Glutamatergic neuron (in vitro differentiated cells): ENCODE results near the gene PPM1D. TPM values are rescaled to one million over a fixed set of nuclear protein-coding genes. Genes with fewer than 3 reads are reported as not detected.

ENCODE experiments used
- DNase-seq: peaks from one replicate; pipeline ENCODE4 v3.0.0; 2022
- H3K27ac Mint-ChIP-seq: one replicate; pipeline ENCODE4 v1.8.0; 2020; ENCODE audit warnings: mild to moderate bottlenecking, mixed read lengths, inconsistent platforms; ENCODE audit not compliant: unreplicated experiment
- H3K27me3 Mint-ChIP-seq: one replicate; pipeline ENCODE4 v1.8.0; 2020; ENCODE audit warnings: mild to moderate bottlenecking, moderate library complexity, mixed read lengths, inconsistent platforms; ENCODE audit not compliant: unreplicated experiment
- H3K36me3 Mint-ChIP-seq: one replicate; pipeline ENCODE4 v1.8.0; 2020; ENCODE audit warnings: mild to moderate bottlenecking, mixed read lengths, inconsistent platforms; ENCODE audit not compliant: unreplicated experiment
- H3K4me1 Mint-ChIP-seq: one replicate; pipeline ENCODE4 v1.8.0; 2020; ENCODE audit warnings: mild to moderate bottlenecking, low read depth, mixed read lengths, inconsistent platforms; ENCODE audit not compliant: unreplicated experiment
- H3K4me3 Mint-ChIP-seq: one replicate; pipeline ENCODE4 v1.8.0; 2020; ENCODE audit warnings: mild to moderate bottlenecking, mixed read lengths, inconsistent platforms; ENCODE audit not compliant: unreplicated experiment
- H3K9me3 Mint-ChIP-seq: one replicate; pipeline ENCODE4 v1.8.0; 2020; ENCODE audit warnings: mild to moderate bottlenecking, moderate library complexity, mixed read lengths, inconsistent platforms; ENCODE audit not compliant: unreplicated experiment
- total RNA-seq: library from RNA; stranded (reverse); fragmentation: NEBNext Ultra II Directional; extraction: Animal tissue kit (Norgen Biotek cat#: 25700); gene quantifications from one replicate; pipeline ENCODE4 v1.2.1, GENCODE V29; 2021; ENCODE audit not compliant: unreplicated experiment
- TF ChIP-seq, protein P1 (sequence below): fragments of 200-600 bp; sonication (generic); IDR thresholded peaks from one replicate; pipeline ENCODE4 v1.5.0; 2021; ENCODE audit not compliant: partially characterized antibody, unreplicated experiment

The PPM1D gene
- total RNA-seq, 1 donor from 2014 or later = 19.3 TPM

DNA sequence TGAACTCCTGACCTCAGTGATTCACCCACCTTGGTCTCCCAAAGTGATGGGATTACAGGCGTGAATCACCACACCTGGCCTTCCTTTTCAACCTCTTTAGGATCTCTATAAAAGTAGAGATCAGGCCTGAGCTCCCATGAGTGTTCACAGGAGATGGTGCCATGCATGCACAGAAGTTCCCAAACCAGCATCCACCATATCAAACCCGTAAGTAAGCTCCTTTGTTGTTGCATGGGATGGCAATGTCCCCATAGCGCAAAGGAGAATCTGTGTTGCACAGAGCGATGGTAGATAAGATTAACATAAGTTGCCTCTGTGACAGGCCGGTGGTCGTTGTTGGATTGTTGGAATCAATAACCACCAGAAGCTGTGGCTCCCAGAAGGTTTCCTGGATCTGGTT, 34.8 kb upstream of the PPM1D start:
- no peak for DNase-seq
- H3K4me1 Mint-ChIP-seq = no peaks in the 10 kb centered on the region
- peaks cover 2% of the 10 kb centered on the region for H3K27me3 Mint-ChIP-seq
- no peak overlapping the region for H3K27ac Mint-ChIP-seq
- peaks cover 3% of the 10 kb centered on the region for H3K9me3 Mint-ChIP-seq
- H3K36me3 Mint-ChIP-seq = no peaks in the 10 kb centered on the region
- TF ChIP-seq, protein P1, sequence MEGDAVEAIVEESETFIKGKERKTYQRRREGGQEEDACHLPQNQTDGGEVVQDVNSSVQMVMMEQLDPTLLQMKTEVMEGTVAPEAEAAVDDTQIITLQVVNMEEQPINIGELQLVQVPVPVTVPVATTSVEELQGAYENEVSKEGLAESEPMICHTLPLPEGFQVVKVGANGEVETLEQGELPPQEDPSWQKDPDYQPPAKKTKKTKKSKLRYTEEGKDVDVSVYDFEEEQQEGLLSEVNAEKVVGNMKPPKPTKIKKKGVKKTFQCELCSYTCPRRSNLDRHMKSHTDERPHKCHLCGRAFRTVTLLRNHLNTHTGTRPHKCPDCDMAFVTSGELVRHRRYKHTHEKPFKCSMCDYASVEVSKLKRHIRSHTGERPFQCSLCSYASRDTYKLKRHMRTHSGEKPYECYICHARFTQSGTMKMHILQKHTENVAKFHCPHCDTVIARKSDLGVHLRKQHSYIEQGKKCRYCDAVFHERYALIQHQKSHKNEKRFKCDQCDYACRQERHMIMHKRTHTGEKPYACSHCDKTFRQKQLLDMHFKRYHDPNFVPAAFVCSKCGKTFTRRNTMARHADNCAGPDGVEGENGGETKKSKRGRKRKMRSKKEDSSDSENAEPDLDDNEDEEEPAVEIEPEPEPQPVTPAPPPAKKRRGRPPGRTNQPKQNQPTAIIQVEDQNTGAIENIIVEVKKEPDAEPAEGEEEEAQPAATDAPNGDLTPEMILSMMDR = no peak
- H3K4me3 Mint-ChIP-seq = no peak overlapping the region

DNA sequence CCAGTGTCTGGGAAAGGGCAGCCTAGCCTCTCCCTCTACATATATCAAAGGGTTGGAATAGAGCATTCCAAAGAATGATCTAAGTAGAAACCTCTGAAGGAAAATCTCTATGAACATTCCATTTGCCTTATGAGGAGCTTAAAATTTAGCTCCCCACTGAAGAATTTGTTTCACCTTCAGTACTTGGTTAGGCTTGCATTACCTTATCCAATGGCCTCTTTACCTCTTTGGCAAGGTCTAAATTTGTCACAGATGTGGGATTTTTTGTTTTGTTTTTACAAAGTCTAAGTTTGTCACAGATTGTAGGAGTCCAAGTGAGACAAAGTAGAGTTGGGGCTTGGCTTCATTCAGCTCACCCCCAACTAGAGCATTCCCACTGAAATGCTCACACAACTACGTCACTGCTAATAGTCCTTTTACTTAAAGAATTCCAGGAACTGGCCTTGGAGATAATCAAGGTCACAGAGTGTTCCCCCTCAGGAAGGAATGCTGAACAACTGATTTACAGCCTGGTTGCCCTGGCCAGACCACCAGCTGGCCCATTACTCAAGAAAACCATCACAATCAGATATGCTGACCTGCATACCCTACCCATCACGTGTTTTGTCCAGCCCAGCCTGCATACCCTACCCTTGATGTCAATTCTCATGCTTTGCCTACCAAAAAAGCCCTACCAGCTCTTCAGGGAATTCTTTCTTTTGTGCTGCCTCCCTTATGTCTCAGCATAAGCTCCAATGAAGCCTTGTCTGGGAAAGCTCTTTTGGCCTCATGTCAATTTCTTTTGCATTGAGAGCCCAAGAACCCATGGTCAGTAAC, 26.5 kb upstream of the PPM1D start:
- no peaks in the 10 kb centered on the region for H3K4me1 Mint-ChIP-seq
- no peaks in the 10 kb centered on the region for H3K36me3 Mint-ChIP-seq
- DNase-seq = no peak
- H3K27ac Mint-ChIP-seq = no peak overlapping the region
- H3K9me3 Mint-ChIP-seq = no peaks in the 10 kb centered on the region
- peaks cover 2% of the 10 kb centered on the region for H3K27me3 Mint-ChIP-seq
- TF ChIP-seq, protein P1 = no peak
- no peak overlapping the region for H3K4me3 Mint-ChIP-seq

DNA sequence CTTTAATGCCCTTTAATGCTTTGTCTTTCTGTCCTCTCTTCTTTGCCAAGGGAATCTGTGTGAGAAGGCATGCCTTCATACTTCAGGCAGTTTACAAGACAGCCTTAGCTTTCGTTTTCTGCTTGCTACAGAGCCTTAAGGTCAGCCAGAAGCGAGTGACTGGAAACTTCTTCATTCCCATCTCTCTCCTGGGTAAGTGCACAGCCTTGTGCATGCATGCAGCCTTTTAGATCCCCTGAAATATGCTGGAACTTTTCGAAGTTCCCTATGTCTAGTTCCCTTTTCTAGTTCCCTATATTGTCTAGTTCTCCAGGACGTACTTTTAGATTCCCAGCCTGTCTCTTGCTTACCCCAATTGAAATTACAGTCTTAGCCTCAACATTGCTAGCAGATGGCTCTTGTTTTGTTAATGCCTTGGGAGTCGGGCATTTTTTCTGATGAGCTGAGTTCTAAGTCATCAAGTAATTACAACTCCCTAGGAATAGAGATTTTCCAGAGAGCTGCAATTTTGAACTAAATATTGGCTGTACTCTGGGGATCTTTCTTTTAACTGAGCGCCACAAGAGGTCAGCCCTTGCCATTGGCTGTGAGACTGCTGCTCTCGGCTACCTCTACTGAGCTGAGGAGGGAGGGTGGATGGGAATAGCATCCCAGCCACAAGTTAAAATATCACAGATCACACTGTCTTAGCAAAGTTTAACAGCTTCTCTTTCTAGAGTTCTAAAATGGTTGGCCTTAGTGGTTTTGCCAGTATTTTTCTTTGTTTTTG, 22.7 kb upstream of the PPM1D start:
- no peak overlapping the region for H3K4me3 Mint-ChIP-seq
- no peak for DNase-seq
- TF ChIP-seq, protein P1 = no peak
- no peak overlapping the region for H3K27ac Mint-ChIP-seq
- no peaks in the 10 kb centered on the region for H3K9me3 Mint-ChIP-seq
- H3K4me1 Mint-ChIP-seq = no peaks in the 10 kb centered on the region
- no peaks in the 10 kb centered on the region for H3K36me3 Mint-ChIP-seq
- no peaks in the 10 kb centered on the region for H3K27me3 Mint-ChIP-seq

DNA sequence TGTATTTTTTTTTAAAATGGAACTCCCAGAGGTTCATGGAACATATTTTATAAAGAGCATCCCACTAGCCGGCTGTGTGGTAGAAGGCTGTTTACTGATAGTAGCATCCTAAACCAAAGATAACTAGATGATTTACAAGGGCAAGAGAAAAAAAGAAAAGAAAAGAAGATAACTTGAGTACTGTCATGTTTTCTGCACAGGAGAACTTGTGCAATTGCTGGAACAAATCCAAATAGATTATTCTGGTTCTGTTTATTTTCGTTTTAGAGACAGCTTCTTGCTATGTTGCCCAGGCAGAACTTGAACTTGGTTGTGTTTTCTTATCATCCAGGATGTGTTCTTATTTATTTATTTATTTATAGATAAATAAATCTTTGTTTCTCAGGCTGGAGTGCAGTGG, 20.9 kb upstream of the PPM1D start:
- H3K4me1 Mint-ChIP-seq = no peaks in the 10 kb centered on the region
- no peaks in the 10 kb centered on the region for H3K9me3 Mint-ChIP-seq
- no peak overlapping the region for H3K4me3 Mint-ChIP-seq
- peaks cover 2% of the 10 kb centered on the region for H3K27me3 Mint-ChIP-seq
- H3K27ac Mint-ChIP-seq = no peak overlapping the region
- H3K36me3 Mint-ChIP-seq = no peaks in the 10 kb centered on the region
- DNase-seq = no peak
- TF ChIP-seq, protein P1 = no peak

DNA sequence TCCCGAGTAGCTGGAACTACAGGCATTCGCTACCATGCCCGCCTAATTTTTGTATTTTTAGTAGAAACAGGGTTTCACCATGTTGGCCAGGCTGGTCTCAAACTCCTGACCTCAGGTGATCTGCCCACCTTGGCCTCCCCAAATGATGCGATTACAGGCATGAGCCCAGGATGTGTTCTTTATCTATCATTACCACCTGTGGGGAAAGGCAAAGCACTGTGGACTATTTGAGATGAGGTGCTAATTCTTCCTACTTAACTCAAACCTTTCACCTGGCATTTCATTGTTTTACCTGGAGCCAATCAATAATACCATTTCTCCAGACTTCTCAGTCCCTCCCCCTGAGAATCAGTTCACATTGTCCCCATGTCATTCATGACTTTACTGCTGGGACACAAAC, 20.4 kb upstream of the PPM1D start:
- Mint-ChIP-seq H3K4me3 (no peak overlapping the region), H3K27ac (no peak overlapping the region), H3K27me3 (peaks cover 2% of the 10 kb centered on the region), H3K36me3 (no peaks in the 10 kb centered on the region), H3K9me3 (no peaks in the 10 kb centered on the region), H3K4me1 (no peaks in the 10 kb centered on the region)
- no peak for DNase-seq
- TF ChIP-seq, protein P1 = no peak
